ENCODE results near the gene CMC2.

DNA sequence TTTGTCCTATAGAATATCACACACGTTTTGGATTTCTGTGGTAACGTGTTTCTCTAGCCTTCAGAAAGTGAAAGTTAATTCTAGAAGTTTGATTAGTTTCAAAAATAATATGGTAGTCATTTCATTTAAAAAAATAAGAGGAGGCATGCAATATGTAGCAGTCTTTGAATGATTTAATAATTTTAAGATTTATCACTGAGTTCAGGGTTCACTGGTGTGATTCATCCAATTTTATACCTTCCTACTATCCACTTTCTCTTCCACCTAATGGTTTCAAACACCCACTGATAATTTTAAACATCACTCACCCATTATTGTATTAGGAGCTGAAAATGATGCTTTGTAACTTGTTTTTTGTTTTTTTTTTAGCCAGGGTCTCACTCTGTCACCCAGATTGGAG lies 42.3 kb downstream of the CMC2 start:
- TF ChIP-seq POLR2A (IDR thresholded peaks at IDR 0.05): no peak
- TF ChIP-seq, protein P1, sequence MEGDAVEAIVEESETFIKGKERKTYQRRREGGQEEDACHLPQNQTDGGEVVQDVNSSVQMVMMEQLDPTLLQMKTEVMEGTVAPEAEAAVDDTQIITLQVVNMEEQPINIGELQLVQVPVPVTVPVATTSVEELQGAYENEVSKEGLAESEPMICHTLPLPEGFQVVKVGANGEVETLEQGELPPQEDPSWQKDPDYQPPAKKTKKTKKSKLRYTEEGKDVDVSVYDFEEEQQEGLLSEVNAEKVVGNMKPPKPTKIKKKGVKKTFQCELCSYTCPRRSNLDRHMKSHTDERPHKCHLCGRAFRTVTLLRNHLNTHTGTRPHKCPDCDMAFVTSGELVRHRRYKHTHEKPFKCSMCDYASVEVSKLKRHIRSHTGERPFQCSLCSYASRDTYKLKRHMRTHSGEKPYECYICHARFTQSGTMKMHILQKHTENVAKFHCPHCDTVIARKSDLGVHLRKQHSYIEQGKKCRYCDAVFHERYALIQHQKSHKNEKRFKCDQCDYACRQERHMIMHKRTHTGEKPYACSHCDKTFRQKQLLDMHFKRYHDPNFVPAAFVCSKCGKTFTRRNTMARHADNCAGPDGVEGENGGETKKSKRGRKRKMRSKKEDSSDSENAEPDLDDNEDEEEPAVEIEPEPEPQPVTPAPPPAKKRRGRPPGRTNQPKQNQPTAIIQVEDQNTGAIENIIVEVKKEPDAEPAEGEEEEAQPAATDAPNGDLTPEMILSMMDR (IDR thresholded peaks at IDR 0.05): no peak
